Peyer's patch (tissue), 4 donors: ENCODE results near the gene CDC14A. TPM values are rescaled to one million over a fixed set of nuclear protein-coding genes. Genes with fewer than 3 reads are reported as not detected.

Experiments used
- DNase-seq, 3 donors: peaks; one replicate each; pipeline ENCODE4 v3.0.0-alpha.2; 2017 to 2019
- H3K27ac ChIP-seq, 4 donors: fragments of 200-600 bp; sonication (generic); one replicate each; pipeline ENCODE4 v1.5.1; 2016 to 2019
- H3K27me3 ChIP-seq, 2 donors: fragments of 200-600 bp; sonication (generic); one replicate each; pipeline ENCODE4 v1.5.1; 2019
- H3K36me3 ChIP-seq, 3 donors: fragments of 200-600 bp; sonication (generic); one replicate each; pipeline ENCODE4 v1.5.1; 2016 to 2019
- H3K4me1 ChIP-seq, 4 donors: fragments of 200-600 bp; sonication (generic); one replicate each; pipeline ENCODE4 v1.5.1; 2016 to 2019
- H3K4me3 ChIP-seq, 4 donors: fragments of 200-600 bp; sonication (generic); 1 replicate in 3 of 4; 2 replicates in 1 of 4; pipeline ENCODE4 v1.5.1; 2016 to 2019; ENCODE audit warnings: mild to moderate bottlenecking in 1 of 4
- H3K9me3 ChIP-seq, 4 donors: fragments of 200-600 bp; sonication (generic); one replicate each; pipeline ENCODE4 v1.5.1; 2016 to 2019; ENCODE audit warnings: mild to moderate bottlenecking in 1 of 4
- CTCF ChIP-seq, 6 experiments: fragments of 450-650 bp in 4 of 6; fragments of 200-600 bp in 2 of 6; sonication (generic) in 1 of 6; IDR thresholded peaks; one replicate each; pipeline ENCODE4 v1.5.1; 2017 to 2019; ENCODE audit warnings: antibody characterized with exemption in 6 of 6, mild to moderate bottlenecking in 3 of 6, moderate library complexity in 1 of 6
- POLR2A ChIP-seq, 2 donors: fragments of 450-650 bp; IDR thresholded peaks; one replicate each; pipeline ENCODE4 v1.5.1; 2017; ENCODE audit warnings: antibody characterized with exemption in 2 of 2, mild to moderate bottlenecking in 2 of 2, moderate library complexity in 2 of 2
- total RNA-seq, 4 donors: library from RNA; depleted of rRNA; stranded (reverse); fragments of >200 nt; gene quantifications; one replicate each; pipeline ENCODE4 v1.1.0, GENCODE V29; 2016

CDC14A gene
- total RNA-seq, 4 donors from 2014 or later: 51.2 to 97.6 (median 81.2) TPM

- Histone ChIP-seq H3K27ac (no peak overlapping the region), H3K4me1 (no peaks in the 10 kb centered on the region), H3K4me3 (no peak overlapping the region), H3K27me3 (no peaks in the 10 kb centered on the region), H3K36me3 (no peaks in the 10 kb centered on the region), H3K9me3 (no peaks in the 10 kb centered on the region)
- no peak for DNase-seq
- no peak for TF ChIP-seq CTCF (IDR thresholded peaks at IDR 0.05)
- TF ChIP-seq POLR2A (IDR thresholded peaks at IDR 0.05): no peak
Observed at GRCh38 chr1:100340494-100340893, 11.8 kb upstream of the CDC14A start.

GRCh38 chr1:100342348-100342747 lies 10.0 kb upstream of the CDC14A start:
- Histone ChIP-seq H3K36me3 (no peaks in the 10 kb centered on the region), H3K27ac (no peak overlapping the region), H3K9me3 (no peaks in the 10 kb centered on the region), H3K27me3 (no peaks in the 10 kb centered on the region), H3K4me3 (no peak overlapping the region), H3K4me1 (no peaks in the 10 kb centered on the region)
- TF ChIP-seq CTCF (IDR thresholded peaks at IDR 0.05): no peak
- TF ChIP-seq POLR2A (IDR thresholded peaks at IDR 0.05): no peak
- DNase-seq: no peak

GRCh38 chr1:100343897-100344296 lies 8.4 kb upstream of the CDC14A start:
- Histone ChIP-seq H3K27ac (no peak overlapping the region), H3K4me1 (no peaks in the 10 kb centered on the region), H3K27me3 (no peaks in the 10 kb centered on the region), H3K36me3 (no peaks in the 10 kb centered on the region), H3K9me3 (no peaks in the 10 kb centered on the region), H3K4me3 (no peak overlapping the region)
- TF ChIP-seq POLR2A (IDR thresholded peaks at IDR 0.05) (no peak), CTCF (IDR thresholded peaks at IDR 0.05) (no peak)
- DNase-seq: no peak

GRCh38 chr1:100344774-100345173 lies 7.5 kb upstream of the CDC14A start:
- Histone ChIP-seq H3K27me3 (no peaks in the 10 kb centered on the region), H3K4me3 (no peak overlapping the region), H3K36me3 (no peaks in the 10 kb centered on the region), H3K4me1 (no peaks in the 10 kb centered on the region), H3K27ac (no peak overlapping the region), H3K9me3 (no peaks in the 10 kb centered on the region)
- DNase-seq: no peak
- no peak for TF ChIP-seq POLR2A (IDR thresholded peaks at IDR 0.05)
- TF ChIP-seq CTCF (IDR thresholded peaks at IDR 0.05): no peak

- no peaks in the 10 kb centered on the region for H3K36me3 ChIP-seq
- TF ChIP-seq CTCF (IDR thresholded peaks at IDR 0.05) (no peak), POLR2A (IDR thresholded peaks at IDR 0.05) (no peak)
- H3K9me3 ChIP-seq: no peaks in the 10 kb centered on the region
- H3K4me1 ChIP-seq: no peaks in the 10 kb centered on the region
- H3K27ac ChIP-seq: no peak overlapping the region
- H3K27me3 ChIP-seq: no peaks in the 10 kb centered on the region
- no peak overlapping the region for H3K4me3 ChIP-seq
- no peak for DNase-seq
Observed at GRCh38 chr1:100346387-100346786, 5.9 kb upstream of the CDC14A start.
